Psoas muscle (tissue), 8 donors: Measurements from ENCODE around the gene RALGPS2. TPM values are rescaled to one million over a fixed set of nuclear protein-coding genes. Genes with fewer than 3 reads are reported as not detected.
A peak's percentile ranks its signal among the peaks of the same experiment; 100 is the strongest.

Source experiments
- ATAC-seq, 4 donors: fragments of 200-7000 bp; cut with Tn5 transposase; one replicate each; pipeline ENCODE4 v1.9.1; 2020; ENCODE audit warnings: moderate library complexity in 3 of 4, mild to moderate bottlenecking in 2 of 4
- DNase-seq, 2 donors: peaks; one replicate each; pipeline ENCODE4 v3.0.0-alpha.2; 2020
- H3K27ac ChIP-seq: fragments of 200-600 bp; one replicate; pipeline ENCODE4 v1.8.0; 2022
- H3K27me3 ChIP-seq, 3 donors: fragments of 200-600 bp in 1 of 3; one replicate each; pipeline versions ENCODE4 v1.6.1 to v1.8.0; 2013 to 2022; ENCODE audit warnings: low read length in 2 of 3, mild to moderate bottlenecking in 2 of 3, moderate library complexity in 1 of 3; ENCODE audit not compliant: insufficient read depth in 3 of 3
- H3K36me3 ChIP-seq, 2 donors: fragments of 200-600 bp in 1 of 2; one replicate each; pipeline versions ENCODE4 v1.6.1 to v1.8.0; 2013 to 2022; ENCODE audit warnings: low read depth in 1 of 2, mild to moderate bottlenecking in 1 of 2, moderate library complexity in 1 of 2; ENCODE audit not compliant: insufficient read depth in 1 of 2
- H3K4me1 ChIP-seq: fragments of 200-600 bp; one replicate; pipeline ENCODE4 v1.8.0; 2022
- H3K4me3 ChIP-seq: fragments of 200-600 bp; one replicate; pipeline ENCODE4 v1.8.0; 2022; ENCODE audit warnings: mild to moderate bottlenecking
- H3K9me3 ChIP-seq: fragments of 200-600 bp; one replicate; pipeline ENCODE4 v1.8.0; 2022
- CTCF ChIP-seq: fragments of 200-600 bp; IDR thresholded peaks from one replicate; pipeline ENCODE4 v1.8.0; 2022; ENCODE audit warnings: antibody characterized with exemption
- WGBS, 3 donors: extraction: QIAGEN DNeasy Blood & Tissue Kit; methylation state at CpG; one replicate each; pipeline versions ENCODE4 v1.1.6 to v1.1.7; 2013; 5-methylcytosine and 5-hydroxymethylcytosine counted together
- intact Hi-C, 2 donors: fragments of 100-400 bp; cut with DNase I; formaldehyde crosslinking; loops; one replicate each; pipeline versions ENCODE4 v1.11.0 to v1.14.2; 2022
- polyA plus RNA-seq, 3 donors: library from polyadenylated mRNA; stranded (reverse); fragments of 200-250 nt; gene quantifications; one replicate each; pipeline ENCODE4 v1.2.3, GENCODE V29; 2013
- total RNA-seq, 4 donors: library from RNA; stranded (reverse); fragmentation: NEBNext Ultra II Directional in 2 of 4; extraction: Animal tissue kit (Norgen Biotek cat#: 25700) in 2 of 4; gene quantifications; one replicate each; pipeline versions ENCODE4 v1.2.1 to v1.2.4, GENCODE V29; 2021 to 2023
- donor health status: healthy with polysubstance abuse.
- donor health status: DM: no; HTN: no; CAD: no; lungs with moderate emphysema.
- donor health status: Bipolar disorder and iron deficiency.
- donor health status: healthy.
- donor health status: DM: yes; HTN: yes; CAD: no.
- donor health status: DM: no; HTN: no; CAD: no.
- donor health status: DM: no; HTN: no; CAD: no.
- donor health status: DM: yes; HTN: yes; CAD: no.

RALGPS2 gene
- total and polyA plus RNA-seq, 7 donors, result 0.69 to 6.2 (median 2.4) TPM

DNA sequence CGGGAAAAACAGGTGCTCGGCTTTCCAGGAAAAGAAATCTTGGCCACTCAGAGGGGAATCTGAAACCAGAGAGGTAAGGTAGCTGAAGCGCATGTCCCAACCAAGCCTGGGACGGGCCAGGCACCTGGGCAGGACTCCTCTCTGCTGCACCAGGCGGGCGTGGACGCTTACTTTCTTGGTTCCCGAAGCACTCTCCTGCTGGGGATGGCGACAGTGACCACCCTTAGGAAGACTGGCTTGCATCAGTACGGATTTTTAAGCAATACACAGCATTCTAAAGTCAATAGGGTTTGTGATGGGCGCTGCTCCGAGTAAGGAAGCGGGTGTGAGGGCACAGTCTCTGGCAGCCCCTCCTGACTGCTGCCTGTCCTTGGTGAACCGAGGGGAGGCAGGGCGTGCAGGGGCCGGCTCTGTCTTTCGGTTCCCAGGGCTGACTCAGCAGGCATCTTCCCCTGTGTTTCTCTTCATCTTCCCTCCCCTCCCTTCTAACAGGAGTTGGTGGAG is 220.8 kb downstream of the RALGPS2 start:
- TF ChIP-seq CTCF, result no peak
- Histone ChIP-seq H3K27ac (no peak overlapping the region), H3K4me1 (peaks cover 5% of the 10 kb centered on the region), H3K9me3 (no peaks in the 10 kb centered on the region), H3K36me3 (no peaks in the 10 kb centered on the region), H3K4me3 (no peak overlapping the region), H3K27me3 (peaks cover 0 to 4% (median 0%) of the 10 kb centered on the region in 3 donors)
- 32 to 58% (median 33%) methylated on average over 17 of the region's 17 CpGs for WGBS, 3 donors
- DNase-seq (peak in 1 of 2 donors; percentile 56), ATAC-seq (peak; percentile 62 to 94 (median 82))
- intact Hi-C loops, result no loop called here

GRCh38 chr1:178946416-178946815 is 221.4 kb downstream of the RALGPS2 start:
- no peak for TF ChIP-seq CTCF
- DNase-seq (no peak), ATAC-seq (no peak)
- Histone ChIP-seq H3K9me3 (no peaks in the 10 kb centered on the region), H3K4me1 (peaks cover 5% of the 10 kb centered on the region), H3K27ac (no peak overlapping the region), H3K36me3 (no peaks in the 10 kb centered on the region), H3K27me3 (peaks cover 0 to 4% (median 0%) of the 10 kb centered on the region in 3 donors), H3K4me3 (no peak overlapping the region)
- WGBS, 3 donors, result 87 to 94% (median 92%) methylated on average over 13 of the region's 13 CpGs
- intact Hi-C loops, result no loop called here

DNA sequence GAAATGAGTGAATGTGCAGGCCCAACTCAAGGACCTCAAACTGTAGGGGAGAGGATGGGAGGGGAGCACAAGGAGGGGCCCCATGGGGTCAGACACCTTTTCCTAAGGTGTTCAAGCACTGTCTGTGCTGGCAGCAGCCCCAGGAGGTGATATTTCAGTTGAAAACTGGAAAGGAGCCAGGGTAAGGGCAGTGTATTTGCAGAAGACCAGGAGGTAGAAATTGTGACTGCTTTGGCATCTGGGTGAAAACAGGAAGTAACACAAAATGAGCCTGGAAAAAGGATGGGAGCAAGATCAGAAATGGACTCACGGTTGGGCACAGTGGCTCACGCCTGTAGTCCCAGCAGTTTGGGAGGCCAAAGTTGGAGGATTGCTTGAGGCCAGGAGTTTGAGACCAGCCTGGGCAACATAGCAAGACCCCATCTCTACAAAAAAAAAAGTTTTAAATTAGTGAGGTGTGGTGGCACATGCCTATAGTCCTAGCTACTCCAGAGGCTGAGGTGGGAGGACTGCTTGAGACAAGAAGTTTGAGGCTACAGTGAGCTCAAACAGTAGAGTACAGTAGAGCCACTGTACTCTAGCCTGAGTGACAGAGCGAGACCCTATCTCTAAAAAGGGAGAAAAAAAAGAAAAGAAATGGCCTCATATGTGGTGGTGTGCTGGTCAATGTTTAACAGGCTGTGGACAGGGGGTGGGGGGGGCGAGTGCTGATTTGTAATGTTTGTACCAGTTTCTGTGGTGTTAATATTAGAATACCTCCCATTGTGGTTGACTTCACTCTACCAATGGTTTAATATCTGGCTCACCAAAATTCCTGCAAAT is 222.0 kb downstream of the RALGPS2 start:
- Histone ChIP-seq H3K27ac (no peak overlapping the region), H3K4me3 (no peak overlapping the region), H3K36me3 (no peaks in the 10 kb centered on the region), H3K4me1 (peaks cover 5% of the 10 kb centered on the region), H3K27me3 (peaks cover 0 to 4% (median 0%) of the 10 kb centered on the region in 3 donors), H3K9me3 (no peaks in the 10 kb centered on the region)
- DNase-seq (no peak), ATAC-seq (no peak)
- intact Hi-C loops, result no loop called here
- 90 to 97% (median 93%) methylated on average over 4 of the region's 4 CpGs for WGBS, 3 donors
- TF ChIP-seq CTCF, result no peak

- intact Hi-C loops, result no loop called here
- H3K4me1 ChIP-seq, result peaks cover 5% of the 10 kb centered on the region
These were observed 222.6 kb downstream of the RALGPS2 start for GRCh38 chr1:178947677-178947981.

More at GRCh38 chr1:178947677-178947981, 222.6 kb downstream of the RALGPS2 start:
- no peak overlapping the region for H3K27ac ChIP-seq
- WGBS, 3 donors, result 94 to 100% (median 95%) methylated on average over 3 of the region's 3 CpGs
- TF ChIP-seq CTCF, result no peak
- DNase-seq (no peak), ATAC-seq (no peak)
- H3K36me3 ChIP-seq, result no peaks in the 10 kb centered on the region
- peaks cover 0 to 2% (median 0%) of the 10 kb centered on the region in 3 donors for H3K27me3 ChIP-seq
- no peaks in the 10 kb centered on the region for H3K9me3 ChIP-seq
- no peak overlapping the region for H3K4me3 ChIP-seq
